Stimulated activated CD4-positive, alpha-beta T cell treated with anti-CD3 and anti-CD28 coated beads, Interleukin-15, amount 100 ng/mL, for 1 hour (primary cell): ENCODE data around the gene TMEM50A.
"Not testable (repeated sequence)": the region's sequence is repeated elsewhere in the genome, so short reads cannot be mapped to it uniquely, and the experiment has no call there.

Experiments
- DNase-seq, 2 donors: peaks; one replicate each; pipeline ENCODE4 v3.0.0-alpha.2; 2020; ENCODE audit warnings: low read depth in 1 of 2, low spot score in 1 of 2

Gene TMEM50A

DNA sequence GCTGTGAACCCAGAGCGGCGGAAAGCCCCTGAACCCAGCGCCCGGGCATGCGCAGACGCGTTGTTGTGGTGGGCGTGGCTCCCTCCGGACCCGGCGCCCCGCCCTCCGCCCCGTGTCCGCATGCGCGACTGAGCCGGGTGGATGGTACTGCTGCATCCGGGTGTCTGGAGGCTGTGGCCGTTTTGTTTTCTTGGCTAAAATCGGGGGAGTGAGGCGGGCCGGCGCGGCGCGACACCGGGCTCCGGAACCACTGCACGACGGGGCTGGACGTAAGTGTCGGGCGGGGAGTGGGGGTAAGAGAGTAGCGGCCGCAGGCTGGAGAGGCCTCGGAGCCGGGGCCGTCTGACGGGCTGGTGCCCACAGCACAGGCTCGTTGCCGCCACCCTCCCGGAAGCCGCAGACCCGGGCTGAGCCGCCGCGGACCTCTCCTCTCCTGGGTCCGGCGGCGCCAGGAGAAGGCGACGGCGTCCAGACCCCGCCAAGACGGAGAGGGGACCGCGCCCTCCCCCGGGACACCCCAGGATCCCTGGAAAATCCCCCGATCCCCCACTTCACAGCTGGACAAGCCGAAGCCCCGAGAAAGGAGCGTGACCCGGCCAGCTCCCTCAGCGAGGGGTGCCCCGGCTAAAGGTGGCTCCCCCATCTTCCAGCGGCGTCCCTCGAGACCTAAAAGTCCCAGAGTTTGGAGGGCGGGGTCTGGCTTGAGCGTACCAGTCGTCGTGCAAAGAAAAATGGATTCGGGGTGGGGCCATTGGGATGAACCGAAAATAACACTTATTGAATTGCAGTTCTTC lies at the start of gene TMEM50A:
Gene TMEM50A (plus strand): TSS at position 147 of the 794 bp plus-strand sequence. CDS start 2,153 bp downstream, outside the sequence.
- DNase-seq, result peak; percentile 85 to 87

- DNase-seq, result not testable (repeated sequence)
Observed at GRCh38 chr1:25288573-25289101, 49.5 kb upstream of the TMEM50A start.

DNA sequence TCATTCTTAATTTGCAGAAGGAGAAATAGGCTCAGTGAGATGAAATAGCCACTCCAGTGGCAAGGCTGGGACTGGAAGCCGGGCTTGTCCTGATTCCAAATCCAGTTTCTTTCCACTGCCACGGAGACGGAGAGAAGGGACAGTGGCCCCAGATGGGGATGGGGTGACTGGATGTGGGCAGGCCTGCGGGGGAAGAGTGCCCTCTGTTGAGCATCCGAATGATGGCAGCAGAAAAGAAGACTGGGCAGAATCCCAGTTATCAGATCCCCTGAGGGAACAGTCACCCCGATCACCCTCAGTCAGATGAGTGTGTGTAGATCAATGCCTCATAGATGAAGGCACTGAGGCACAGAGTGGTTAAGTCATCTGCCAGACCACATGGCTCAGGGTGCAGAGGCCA lies 48.1 kb upstream of the TMEM50A start:
- not testable (repeated sequence) for DNase-seq

DNA sequence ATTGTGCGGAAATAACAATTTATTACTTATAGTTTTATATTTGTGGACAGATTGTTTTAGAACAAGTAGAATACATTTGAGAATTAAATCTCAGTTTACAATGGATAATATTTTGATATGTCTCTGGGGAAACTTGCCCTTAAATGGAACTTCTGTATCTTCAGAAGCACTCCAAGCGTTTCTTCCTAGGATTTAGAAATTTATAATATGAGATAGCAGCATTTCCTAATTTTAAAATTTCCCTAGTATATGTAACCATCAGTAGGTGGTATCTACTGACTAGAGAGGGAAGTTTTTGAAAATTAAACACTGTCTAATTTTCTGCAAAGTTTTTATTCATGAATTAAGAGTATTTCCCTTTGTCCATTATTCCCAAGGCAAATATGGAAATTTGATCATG lies 44.7 kb upstream of the TMEM50A start:
- not testable (repeated sequence) for DNase-seq

GRCh38 chr1:25294889-25295826 lies 43.0 kb upstream of the TMEM50A start:
- not testable (repeated sequence) for DNase-seq

DNA sequence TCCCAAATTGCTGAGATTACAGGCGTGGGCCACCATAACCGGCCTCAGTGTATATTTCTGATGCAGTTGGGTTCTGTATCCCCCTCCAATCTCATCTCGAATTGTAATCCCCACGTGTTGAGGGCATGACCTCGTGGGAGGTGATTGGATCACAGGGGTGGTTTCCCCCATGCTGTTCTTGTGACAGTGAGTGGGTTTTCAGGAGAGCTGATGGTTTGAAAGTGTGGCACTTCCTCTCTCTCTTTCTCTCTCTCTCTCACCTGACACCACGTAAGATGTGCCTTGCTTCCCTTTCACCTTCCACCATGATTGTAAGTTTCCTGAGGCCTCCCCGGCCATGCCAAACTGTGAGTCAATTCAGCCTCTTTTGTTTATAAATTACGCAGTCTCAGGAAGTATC lies 41.6 kb upstream of the TMEM50A start:
- not testable (repeated sequence) for DNase-seq

GRCh38 chr1:25300729-25301128 lies 37.4 kb upstream of the TMEM50A start:
- DNase-seq, result not testable (repeated sequence)

DNA sequence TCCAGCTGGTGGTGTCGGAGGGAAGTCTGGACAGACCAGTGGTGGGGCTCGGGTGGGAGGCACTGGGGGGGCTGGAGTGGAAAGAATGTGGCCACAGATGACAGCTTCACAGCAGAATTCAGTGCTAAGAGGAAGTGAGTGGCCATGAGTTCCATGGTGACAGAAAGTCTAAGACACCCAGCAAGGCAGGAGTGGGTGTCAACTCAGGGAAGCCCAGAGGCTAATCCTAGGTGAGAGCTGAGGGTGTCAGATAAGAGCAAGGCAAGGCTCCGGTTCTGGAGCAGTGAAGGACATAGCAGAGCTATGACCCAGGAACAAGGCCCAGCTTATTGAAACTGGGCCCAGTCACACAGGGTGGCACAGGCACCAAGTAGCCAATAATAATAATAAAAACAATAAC lies 35.8 kb upstream of the TMEM50A start:
- not testable (repeated sequence) for DNase-seq

- DNase-seq, result not testable (repeated sequence)
Observed at GRCh38 chr1:25304936-25305335, 33.2 kb upstream of the TMEM50A start.

- DNase-seq, result not testable (repeated sequence)
Observed at GRCh38 chr1:25308168-25308567, 30.0 kb upstream of the TMEM50A start.

DNA sequence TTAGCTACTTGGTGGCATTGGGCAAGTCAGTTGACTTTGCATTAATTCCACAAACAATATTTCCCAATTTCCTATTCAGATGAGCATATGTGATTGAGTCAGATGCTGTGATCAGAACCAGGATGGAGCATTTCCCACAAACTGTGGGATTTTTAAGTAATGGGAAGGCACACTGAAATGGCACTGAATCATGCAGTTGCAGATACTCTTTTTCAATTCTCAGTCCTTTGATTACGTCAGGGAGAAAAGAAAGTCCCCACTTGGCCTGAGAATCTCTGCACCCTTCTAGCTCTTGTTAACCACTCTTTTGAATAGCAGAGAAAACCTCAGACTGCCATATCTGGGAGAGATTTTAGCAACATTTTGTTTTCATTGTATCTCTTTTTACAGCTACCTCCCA lies 29.0 kb upstream of the TMEM50A start:
- DNase-seq, result not testable (repeated sequence)

DNA sequence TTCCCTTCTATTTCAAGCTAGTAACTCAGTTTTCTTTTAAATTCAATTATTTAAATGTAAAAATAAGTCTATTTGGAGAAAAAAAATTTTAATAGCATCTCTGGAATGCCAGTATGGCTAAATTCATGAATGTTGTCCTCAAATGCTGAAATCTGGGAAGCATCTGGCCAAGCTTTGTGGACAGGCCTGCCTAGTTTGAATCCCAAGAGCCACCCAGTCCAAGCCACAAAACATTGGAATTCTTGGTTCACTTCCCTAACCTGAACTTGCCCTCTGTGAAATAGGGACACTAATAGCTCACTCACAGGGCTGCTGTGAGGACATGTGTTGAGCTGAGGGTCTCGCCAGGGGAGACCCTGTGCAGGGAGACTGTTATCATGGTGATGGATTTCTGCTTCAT lies 28.6 kb upstream of the TMEM50A start:
- not testable (repeated sequence) for DNase-seq

DNA sequence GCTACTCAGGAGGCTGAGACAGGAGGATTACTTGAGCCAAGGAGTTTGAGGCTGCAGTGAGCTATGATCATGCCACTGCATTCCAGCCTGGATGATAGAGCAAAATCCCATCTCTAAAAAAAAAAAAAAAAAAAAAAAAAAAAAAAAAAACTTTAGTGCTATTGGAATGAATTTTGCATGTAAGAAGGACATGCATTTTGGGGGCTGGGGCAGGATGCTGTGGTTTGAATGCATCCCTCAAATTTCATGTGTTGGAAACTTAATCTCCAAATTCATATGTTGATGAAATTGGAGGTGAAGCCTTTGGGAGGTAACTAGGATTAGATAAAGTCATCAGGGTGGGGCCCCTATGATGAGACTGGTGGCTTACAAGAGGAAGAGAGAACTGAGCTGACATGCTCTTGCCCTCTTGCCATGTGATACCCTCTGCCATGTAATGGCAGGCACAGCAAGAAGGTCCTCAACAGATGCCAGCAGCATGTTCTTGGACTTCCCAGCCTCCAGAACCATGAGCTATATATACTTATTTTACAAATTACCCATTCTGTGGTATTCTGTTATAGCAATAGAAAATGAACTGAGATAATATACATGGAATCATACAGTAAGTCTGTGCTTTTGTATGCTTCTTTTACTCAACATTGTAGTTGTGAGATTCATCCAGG lies 25.2 kb upstream of the TMEM50A start:
- not testable (repeated sequence) for DNase-seq

DNA sequence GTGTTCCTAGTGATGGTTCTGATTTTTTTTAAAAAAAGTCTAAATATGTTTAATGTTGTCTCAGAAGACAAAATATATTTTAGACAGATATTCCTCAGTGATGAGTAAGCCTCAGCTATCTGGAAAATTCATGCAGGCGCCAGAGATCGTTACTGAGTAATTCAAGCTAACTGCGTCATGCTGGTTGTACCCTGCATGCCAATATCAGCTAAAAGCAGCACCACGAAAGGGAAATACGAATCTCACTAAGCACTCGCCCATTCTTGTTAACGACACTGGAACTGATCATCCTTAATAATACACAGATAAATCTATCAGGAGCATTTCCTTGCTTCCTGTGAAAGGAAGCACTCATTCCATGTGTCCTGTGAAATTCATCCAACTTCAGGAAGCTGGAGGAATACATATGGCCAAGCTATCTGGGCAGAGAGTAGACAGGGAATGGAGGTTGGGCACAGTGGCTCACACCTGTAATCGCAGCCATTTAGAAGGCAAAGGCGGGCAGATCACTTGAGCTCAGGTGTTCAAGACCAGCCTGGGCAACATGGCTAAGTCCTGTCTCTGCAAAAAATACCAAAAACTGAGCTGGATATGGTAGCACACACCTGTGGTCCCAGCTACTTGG lies 17.7 kb upstream of the TMEM50A start:
- not testable (repeated sequence) for DNase-seq

DNA sequence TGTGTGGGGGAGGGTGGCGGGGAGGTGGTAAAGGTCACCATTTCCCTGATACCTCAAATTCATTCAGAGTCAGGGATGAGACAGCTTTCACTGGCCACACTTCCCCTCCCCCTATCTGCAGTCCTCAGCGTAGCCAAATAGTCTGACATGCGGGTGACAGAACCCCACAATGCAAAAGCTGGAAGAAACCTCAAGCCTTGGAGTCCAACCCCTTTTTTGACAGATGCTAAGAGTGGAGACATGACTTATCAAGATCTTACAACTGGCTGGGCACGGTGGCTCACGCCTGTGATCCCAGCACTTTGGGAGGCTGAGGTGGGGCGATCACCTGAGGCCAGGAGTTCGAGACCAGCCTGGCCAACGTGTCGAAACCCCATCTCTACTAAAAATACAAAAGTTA lies 16.0 kb upstream of the TMEM50A start:
- not testable (repeated sequence) for DNase-seq

- DNase-seq, result not testable (repeated sequence)
Observed at GRCh38 chr1:25324407-25324806, 13.7 kb upstream of the TMEM50A start.

- DNase-seq, result not testable (repeated sequence)
Observed at GRCh38 chr1:25327864-25328790, 10.0 kb upstream of the TMEM50A start.

DNA sequence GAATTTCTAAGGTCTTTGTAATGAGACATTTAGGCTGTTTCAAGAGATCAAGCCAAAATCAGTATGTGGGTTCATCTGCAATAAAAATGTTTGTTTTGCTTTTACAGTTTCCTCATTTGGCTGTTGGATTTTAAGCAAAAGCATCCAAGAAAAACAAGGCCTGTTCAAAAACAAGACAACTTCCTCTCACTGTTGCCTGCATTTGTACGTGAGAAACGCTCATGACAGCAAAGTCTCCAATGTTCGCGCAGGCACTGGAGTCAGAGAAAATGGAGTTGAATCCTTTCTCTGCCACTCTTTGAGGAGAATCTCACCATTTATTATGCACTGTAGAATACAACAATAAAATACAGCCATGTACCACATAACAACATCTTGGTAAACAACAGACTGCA lies 9.3 kb upstream of the TMEM50A start:
- not testable (repeated sequence) for DNase-seq

DNA sequence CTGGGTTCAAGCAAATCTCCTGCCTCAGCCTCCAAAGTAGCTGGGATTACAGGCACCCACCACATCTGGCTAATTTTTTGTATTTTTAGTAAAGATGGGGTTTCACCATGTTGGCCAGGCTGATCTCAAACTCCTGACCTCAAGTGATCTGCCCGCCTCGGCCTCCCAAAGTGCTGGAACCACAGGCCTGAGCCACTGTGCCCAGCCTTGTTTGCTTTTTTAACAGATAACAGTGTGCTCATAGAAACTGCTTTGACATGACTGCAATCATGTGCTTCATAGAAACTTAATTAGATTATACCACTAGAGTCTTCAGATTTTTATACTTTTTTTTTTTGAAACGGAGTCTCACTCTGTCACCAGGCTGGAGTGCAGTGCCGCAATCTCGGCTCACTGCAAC lies 8.8 kb upstream of the TMEM50A start:
- not testable (repeated sequence) for DNase-seq
